Large intestine (tissue), 3 donors: ENCODE results near the gene DCXR. TPM values are rescaled to one million over a fixed set of nuclear protein-coding genes. Genes with fewer than 3 reads are reported as not detected.
"Not testable (repeated sequence)": the region's sequence is repeated elsewhere in the genome, so short reads cannot be mapped to it uniquely, and the experiment has no call there.

Source experiments
- DNase-seq, 2 donors: peaks; one replicate each; pipeline versions ENCODE4 v3.0.0 to v3.0.0-alpha.2; 2013
- H3K27ac ChIP-seq: one replicate; pipeline ENCODE4 v1.5.1; 2013; ENCODE audit warnings: low read length
- H3K27me3 ChIP-seq: 2 replicates; pipeline ENCODE4 v1.6.1; 2013; ENCODE audit warnings: low read length; ENCODE audit not compliant: control insufficient read depth, insufficient read depth
- H3K36me3 ChIP-seq: 2 replicates; pipeline ENCODE4 v1.6.1; 2013; ENCODE audit warnings: low read length; ENCODE audit not compliant: control insufficient read depth, insufficient read depth
- H3K4me1 ChIP-seq: one replicate; pipeline ENCODE4 v1.6.1; 2013; ENCODE audit warnings: low read length; ENCODE audit not compliant: control insufficient read depth, insufficient read depth
- H3K4me3 ChIP-seq: one replicate; pipeline ENCODE4 v1.5.1; 2013; ENCODE audit warnings: low read length
- H3K9me3 ChIP-seq: one replicate; pipeline ENCODE4 v1.6.1; 2013; ENCODE audit warnings: mild to moderate bottlenecking, low read depth, low read length, moderate library complexity; ENCODE audit not compliant: control insufficient read depth
- WGBS: methylation state at CpG from one replicate; pipeline ENCODE4 v1.1.5; 2013; ENCODE audit warnings: low lambda C conversion rate; ENCODE audit not compliant: insufficient coverage; 5-methylcytosine and 5-hydroxymethylcytosine counted together
- polyA plus RNA-seq: library from polyadenylated mRNA; unstranded; fragments of 120-200 nt; gene quantifications from one replicate; pipeline ENCODE4 v1.2.1, GENCODE V29; 2013

The DCXR gene
- polyA plus RNA-seq, 1 donor: 44.1 TPM

GRCh38 chr17:82048571-82048971, 11.1 kb upstream of the DCXR start:
- no CpG with 5 or more reads among the region's 20 CpGs for WGBS
- no peak overlapping the region for H3K4me3 ChIP-seq
- peaks cover 18% of the 10 kb centered on the region for H3K4me1 ChIP-seq
- H3K27me3 ChIP-seq: no peaks in the 10 kb centered on the region
- H3K9me3 ChIP-seq: no peaks in the 10 kb centered on the region
- DNase-seq: no peak
- no peak overlapping the region for H3K27ac ChIP-seq
- peaks cover 42% of the 10 kb centered on the region for H3K36me3 ChIP-seq

GRCh38 chr17:82047914-82048570, 10.5 kb upstream of the DCXR start:
- peaks cover 37% of the 10 kb centered on the region for H3K36me3 ChIP-seq
- H3K4me3 ChIP-seq: no peak overlapping the region
- no peaks in the 10 kb centered on the region for H3K9me3 ChIP-seq
- WGBS: no CpG with 5 or more reads among the region's 25 CpGs
- H3K27me3 ChIP-seq: no peaks in the 10 kb centered on the region
- DNase-seq: no peak
- H3K4me1 ChIP-seq: peaks cover 15% of the 10 kb centered on the region
- no peak overlapping the region for H3K27ac ChIP-seq

- Histone ChIP-seq H3K27me3 (no peaks in the 10 kb centered on the region), H3K27ac (no peak overlapping the region), H3K9me3 (no peaks in the 10 kb centered on the region), H3K4me1 (peaks cover 9% of the 10 kb centered on the region), H3K36me3 (peaks cover 36% of the 10 kb centered on the region), H3K4me3 (no peak overlapping the region)
- 95% methylated on average over 4 of the region's 24 CpGs for WGBS
- no peak for DNase-seq
Measured at GRCh38 chr17:82047379-82047778, 9.9 kb upstream of the DCXR start.

- DNase-seq: no peak
- peaks cover 36% of the 10 kb centered on the region for H3K36me3 ChIP-seq
- no peaks in the 10 kb centered on the region for H3K27me3 ChIP-seq
- no peak overlapping the region for H3K27ac ChIP-seq
- 86% methylated on average over 1 of the region's 21 CpGs for WGBS
- peaks cover 8% of the 10 kb centered on the region for H3K4me1 ChIP-seq
- H3K9me3 ChIP-seq: no peaks in the 10 kb centered on the region
- H3K4me3 ChIP-seq: no peak overlapping the region
Measured at GRCh38 chr17:82046903-82047302, 9.4 kb upstream of the DCXR start.

GRCh38 chr17:82045936-82046484, 8.5 kb upstream of the DCXR start:
- DNase-seq: peak in 1 of 2 donors; percentile 47
- Histone ChIP-seq H3K36me3 (peaks cover 36% of the 10 kb centered on the region), H3K9me3 (no peaks in the 10 kb centered on the region), H3K4me3 (no peak overlapping the region), H3K27me3 (no peaks in the 10 kb centered on the region), H3K4me1 (peaks cover 8% of the 10 kb centered on the region), H3K27ac (no peak overlapping the region)
- no CpG with 5 or more reads among the region's 14 CpGs for WGBS

GRCh38 chr17:82043507-82043906, 6.0 kb upstream of the DCXR start:
- Histone ChIP-seq H3K4me1 (no peaks in the 10 kb centered on the region), H3K36me3 (peaks cover 18% of the 10 kb centered on the region), H3K9me3 (no peaks in the 10 kb centered on the region), H3K27ac (no peak overlapping the region), H3K4me3 (no peak overlapping the region), H3K27me3 (no peaks in the 10 kb centered on the region)
- DNase-seq: no peak
- whole genome bisulfite sequencing: no CpG with 5 or more reads among the region's 16 CpGs

- Histone ChIP-seq H3K4me1 (peaks cover 5% of the 10 kb centered on the region), H3K27ac (no peak overlapping the region), H3K27me3 (no peaks in the 10 kb centered on the region), H3K36me3 (peaks cover 9% of the 10 kb centered on the region), H3K4me3 (no peak overlapping the region), H3K9me3 (no peaks in the 10 kb centered on the region)
- DNase-seq: no peak
- WGBS: no CpG with 5 or more reads among the region's 9 CpGs
Measured at GRCh38 chr17:82042649-82043048, 5.2 kb upstream of the DCXR start.

GRCh38 chr17:82041144-82041814, 3.8 kb upstream of the DCXR start:
- DNase-seq: no peak
- Histone ChIP-seq H3K4me3 (no peak overlapping the region), H3K9me3 (no peaks in the 10 kb centered on the region), H3K27me3 (no peaks in the 10 kb centered on the region), H3K36me3 (no peaks in the 10 kb centered on the region), H3K4me1 (peaks cover 11% of the 10 kb centered on the region), H3K27ac (no peak overlapping the region)
- no CpG with 5 or more reads among the region's 17 CpGs for WGBS

GRCh38 chr17:82039695-82040299, 2.3 kb upstream of the DCXR start:
- Histone ChIP-seq H3K27ac (no peak overlapping the region), H3K36me3 (peaks cover 4% of the 10 kb centered on the region), H3K9me3 (no peaks in the 10 kb centered on the region), H3K4me3 (no peak overlapping the region), H3K27me3 (no peaks in the 10 kb centered on the region), H3K4me1 (peaks cover 17% of the 10 kb centered on the region)
- no peak for DNase-seq
- no CpG with 5 or more reads among the region's 8 CpGs for WGBS

GRCh38 chr17:82038796-82039409, 1.4 kb upstream of the DCXR start:
- not testable (repeated sequence) for H3K36me3 ChIP-seq, H3K9me3 ChIP-seq, H3K4me3 ChIP-seq, H3K27ac ChIP-seq, H3K27me3 ChIP-seq, DNase-seq
- no CpG with 5 or more reads among the region's 16 CpGs for WGBS
- H3K4me1 ChIP-seq: peaks cover 17% of the 10 kb centered on the region
